DMS153 treated with DMSO at 0.1 percent for 48 hours (cell line): ENCODE measurements around the gene CARD14.
A peak's percentile ranks its signal among the peaks of the same experiment; 100 is the strongest.
"Not testable (repeated sequence)": the region's sequence is repeated elsewhere in the genome, so short reads cannot be mapped to it uniquely, and the experiment has no call there.

Experiments
- DNase-seq: peaks from one replicate; lab custom pipeline; 2025; ENCODE audit not compliant: unreplicated experiment; lab: John Stamatoyannopoulos, UW

The CARD14 gene

GRCh38 chr17:80147035-80147822 lies 22.6 kb upstream of the CARD14 start, which contains the start of gene EIF4A3:
Gene EIF4A3 (minus strand): TSS chr17:80147128. CDS start chr17:80146961, 167 bp downstream.
- DNase-seq = peak; percentile 97

DNA sequence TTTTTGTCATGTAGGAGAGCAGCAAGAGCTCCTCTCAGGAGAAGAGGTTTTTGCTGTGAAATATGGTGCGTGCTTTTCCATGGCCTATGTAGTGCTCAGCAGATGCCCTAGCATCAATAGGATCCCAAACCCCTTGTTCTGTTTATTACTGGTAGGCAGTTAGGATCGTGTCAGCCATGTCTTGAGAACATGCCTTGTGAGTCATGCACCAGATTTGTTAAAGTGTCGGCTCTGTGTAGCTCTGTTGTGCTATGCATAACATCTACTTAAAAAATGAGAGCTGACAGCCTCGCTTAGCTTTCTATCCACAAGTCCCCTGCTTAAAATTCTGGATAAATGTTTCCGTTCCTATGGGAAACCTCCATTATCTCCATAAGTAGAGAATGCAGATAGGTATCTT lies 18.5 kb upstream of the CARD14 start:
- DNase-seq = no peak

GRCh38 chr17:80152081-80152702 lies 17.6 kb upstream of the CARD14 start:
- DNase-seq = no peak

DNA sequence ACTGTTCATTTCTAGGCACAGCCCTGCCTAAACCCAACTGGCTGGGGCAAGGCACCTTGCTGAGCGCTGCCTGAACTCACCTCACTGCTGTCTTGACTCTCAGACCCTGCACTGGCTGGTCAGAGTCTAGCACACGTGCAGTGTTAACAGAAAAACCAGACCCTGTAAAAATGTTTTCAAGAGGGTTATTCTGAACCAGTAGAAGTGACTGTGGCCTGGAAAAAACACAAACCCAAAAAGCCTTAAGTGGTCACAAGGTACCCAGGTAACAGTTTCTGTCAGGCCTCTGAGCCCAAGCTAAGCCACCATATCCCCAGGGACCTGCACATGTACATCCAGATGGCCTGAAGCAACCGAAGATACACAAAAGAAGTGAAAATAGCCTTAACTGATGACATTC lies 16.8 kb upstream of the CARD14 start:
- DNase-seq = no peak

- no peak for DNase-seq
Measured at GRCh38 chr17:80154166-80154565, 15.7 kb upstream of the CARD14 start.

DNA sequence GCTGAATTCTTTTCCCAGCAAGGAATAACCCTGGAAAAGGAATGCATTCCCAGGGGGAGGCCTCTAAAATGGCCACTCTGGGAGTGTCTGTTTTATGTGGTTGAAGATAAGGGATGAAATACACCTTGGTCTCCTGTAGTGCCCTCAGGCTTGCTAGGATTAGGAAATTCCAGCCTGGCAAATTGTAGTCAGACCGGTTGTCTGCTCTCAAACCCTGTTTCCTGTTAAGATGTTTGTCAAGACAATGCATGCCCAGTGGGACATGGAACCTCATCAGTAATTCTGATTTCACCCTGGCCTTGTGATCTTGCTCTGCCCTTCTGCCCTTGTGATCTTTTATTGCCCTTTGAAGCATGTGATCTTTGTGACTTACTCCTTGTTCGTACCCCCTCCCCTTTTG lies 14.2 kb upstream of the CARD14 start:
- DNase-seq = not testable (repeated sequence)

- DNase-seq = no peak
Measured at GRCh38 chr17:80158846-80159245, 11.0 kb upstream of the CARD14 start.

GRCh38 chr17:80160536-80160935 lies 9.3 kb upstream of the CARD14 start:
- no peak for DNase-seq

DNA sequence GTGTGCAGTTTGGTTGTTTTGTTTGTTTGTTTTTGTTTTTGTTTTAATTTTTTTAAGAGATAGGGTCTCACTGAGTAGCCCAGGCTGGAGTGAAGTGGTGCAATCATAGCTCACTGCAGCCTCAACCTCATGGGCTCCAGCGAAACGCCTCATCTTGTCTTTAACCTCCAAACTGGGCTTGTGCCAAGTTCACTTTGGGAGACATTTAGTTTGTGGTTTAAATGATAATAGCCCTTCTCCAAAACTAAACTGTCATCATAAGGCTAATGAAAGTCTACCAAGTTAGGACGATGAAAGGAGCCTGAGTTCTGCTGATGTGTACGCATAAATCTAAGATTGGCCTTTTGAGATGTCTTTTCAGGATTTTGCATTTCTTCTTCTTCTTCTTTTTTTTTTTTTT lies 6.5 kb upstream of the CARD14 start:
- no peak for DNase-seq

- no peak for DNase-seq
Measured at GRCh38 chr17:80164185-80164584, 5.6 kb upstream of the CARD14 start.

- DNase-seq = no peak
Measured at GRCh38 chr17:80166446-80166845, 3.4 kb upstream of the CARD14 start.

GRCh38 chr17:80168371-80168770 lies 1.5 kb upstream of the CARD14 start:
- no peak for DNase-seq

- no peak for DNase-seq
Measured at GRCh38 chr17:80169107-80169506, 723 bp upstream of the CARD14 start.

GRCh38 chr17:80171681-80172080 lies 1.9 kb downstream of the CARD14 start:
- DNase-seq = no peak

DNA sequence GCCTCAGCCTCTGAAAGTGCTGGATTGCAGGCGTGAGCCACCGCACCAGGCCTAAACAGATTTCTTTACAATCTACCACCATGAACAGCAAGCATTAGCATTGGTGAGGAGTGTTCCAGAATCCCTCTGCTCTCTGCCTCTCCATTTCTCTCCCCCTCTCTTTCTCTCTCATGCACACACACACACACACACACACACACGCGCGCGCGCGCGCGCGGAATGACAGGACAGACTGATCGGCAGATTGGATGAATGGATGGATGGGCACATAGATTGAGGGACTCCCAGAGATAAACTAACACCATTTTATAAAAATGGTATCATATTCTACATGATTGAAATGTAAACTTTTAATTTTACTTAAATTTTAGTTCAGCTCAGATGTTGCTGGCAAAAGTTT lies 3.3 kb downstream of the CARD14 start:
- DNase-seq = no peak

- DNase-seq = no peak
Measured at GRCh38 chr17:80173916-80174315, 4.1 kb downstream of the CARD14 start.

DNA sequence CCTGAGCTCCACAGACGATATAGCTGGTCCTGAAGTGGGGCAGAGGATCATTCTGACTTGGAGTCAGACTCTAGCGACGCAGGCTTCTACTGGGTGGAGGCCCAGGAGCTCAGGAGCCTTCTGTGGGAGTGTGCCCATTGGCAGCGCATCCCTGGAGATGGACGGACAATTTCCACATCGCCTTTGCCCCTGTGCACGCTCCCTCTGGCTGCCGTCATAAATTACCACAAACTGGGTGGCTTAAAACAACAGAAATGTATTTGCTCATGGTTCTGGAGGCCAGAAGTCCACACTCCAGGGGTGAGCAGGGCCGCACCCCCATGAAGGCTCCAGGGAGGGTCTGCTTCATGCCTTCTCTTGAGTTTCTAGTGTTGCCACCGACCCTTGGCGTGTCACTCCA lies 6.9 kb downstream of the CARD14 start:
- no peak for DNase-seq

DNA sequence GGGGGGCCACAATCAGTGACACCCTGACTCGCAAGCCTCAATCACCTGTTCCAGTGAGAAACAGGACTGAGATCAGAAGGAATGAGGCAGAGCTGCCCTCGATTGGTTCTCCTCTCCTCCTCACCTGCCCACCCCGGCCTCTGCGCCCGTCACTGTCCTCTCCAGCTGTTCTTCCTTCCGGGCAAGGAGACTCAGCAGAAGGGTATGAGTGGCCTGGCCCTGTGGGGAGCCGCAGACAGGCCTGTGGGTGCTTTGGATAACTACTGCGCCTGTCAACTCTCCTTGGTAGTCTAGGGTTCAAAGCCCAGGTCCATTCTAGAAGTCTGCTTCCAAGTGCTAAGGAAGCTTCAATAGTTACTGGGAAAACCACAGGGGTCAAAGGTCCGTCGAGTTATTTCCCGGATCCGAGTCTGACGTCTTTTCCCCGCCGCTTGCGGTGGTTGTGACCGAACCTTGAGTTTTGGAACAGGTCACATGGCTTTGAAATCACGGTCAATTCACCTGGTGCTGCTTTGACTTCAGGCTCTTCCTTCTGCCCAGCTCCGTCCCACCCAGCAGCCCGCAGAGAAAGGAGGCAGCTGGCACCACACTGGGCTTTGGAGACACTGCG lies 8.3 kb downstream of the CARD14 start:
- DNase-seq = no peak

DNA sequence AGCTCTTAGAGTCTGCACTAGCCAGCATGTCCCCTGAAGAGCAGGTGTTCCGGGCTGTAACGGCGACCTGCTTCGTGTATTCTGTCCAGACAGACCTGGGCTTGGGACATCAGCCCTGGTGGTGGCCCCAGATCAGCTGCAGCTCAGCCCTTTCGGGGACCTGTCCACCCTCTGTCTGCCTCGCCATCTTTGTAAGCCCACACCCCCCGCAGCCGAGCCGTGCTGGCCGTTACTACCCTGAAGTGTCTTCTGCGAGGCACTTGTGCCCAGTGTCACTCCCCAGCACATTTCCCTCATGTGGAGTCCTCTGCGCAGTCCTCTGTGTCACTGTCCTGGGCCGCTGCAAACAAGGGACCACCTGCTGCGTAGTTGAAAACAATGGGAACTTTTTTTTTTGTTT lies 10.4 kb downstream of the CARD14 start:
- no peak for DNase-seq

DNA sequence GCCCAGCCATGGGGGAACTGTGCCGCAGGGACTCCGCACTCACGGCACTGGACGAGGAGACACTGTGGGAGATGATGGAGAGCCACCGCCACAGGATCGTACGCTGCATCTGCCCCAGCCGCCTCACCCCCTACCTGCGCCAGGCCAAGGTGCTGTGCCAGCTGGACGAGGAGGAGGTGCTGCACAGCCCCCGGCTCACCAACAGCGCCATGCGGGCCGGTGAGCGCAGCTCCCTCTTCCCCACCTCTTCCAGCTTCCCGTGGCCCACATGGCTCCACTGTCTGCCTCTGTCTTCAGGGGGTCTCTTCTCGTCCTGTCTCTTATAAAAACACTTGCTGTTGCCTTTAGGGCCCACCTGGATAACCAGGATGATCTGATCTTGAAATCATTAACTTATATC lies 11.6 kb downstream of the CARD14 start:
- DNase-seq = no peak

GRCh38 chr17:80182118-80182844 lies 12.5 kb downstream of the CARD14 start:
- DNase-seq = no peak

- DNase-seq = no peak
Measured at GRCh38 chr17:80182845-80183223, 13.0 kb downstream of the CARD14 start.
